Subcutaneous adipose tissue (tissue), 4 donors: Measurements from ENCODE around the gene HS2ST1. TPM values are rescaled to one million over a fixed set of nuclear protein-coding genes. Genes with fewer than 3 reads are reported as not detected.

Experiments
- CTCF ChIP-seq: fragments of 450-650 bp; IDR thresholded peaks from one replicate; pipeline ENCODE4 v1.5.1; 2016; ENCODE audit warnings: low read depth, mild to moderate bottlenecking, control low read depth, antibody characterized with exemption, moderate library complexity
- total RNA-seq, 4 donors: library from RNA; depleted of rRNA; stranded (reverse); fragments of >200 nt; gene quantifications; one replicate each; pipeline ENCODE4 v1.1.0, GENCODE V29; 2016

Gene HS2ST1
- total RNA-seq, 4 donors from 2014 or later, result 10.2 to 25.5 (median 15.7) TPM

DNA sequence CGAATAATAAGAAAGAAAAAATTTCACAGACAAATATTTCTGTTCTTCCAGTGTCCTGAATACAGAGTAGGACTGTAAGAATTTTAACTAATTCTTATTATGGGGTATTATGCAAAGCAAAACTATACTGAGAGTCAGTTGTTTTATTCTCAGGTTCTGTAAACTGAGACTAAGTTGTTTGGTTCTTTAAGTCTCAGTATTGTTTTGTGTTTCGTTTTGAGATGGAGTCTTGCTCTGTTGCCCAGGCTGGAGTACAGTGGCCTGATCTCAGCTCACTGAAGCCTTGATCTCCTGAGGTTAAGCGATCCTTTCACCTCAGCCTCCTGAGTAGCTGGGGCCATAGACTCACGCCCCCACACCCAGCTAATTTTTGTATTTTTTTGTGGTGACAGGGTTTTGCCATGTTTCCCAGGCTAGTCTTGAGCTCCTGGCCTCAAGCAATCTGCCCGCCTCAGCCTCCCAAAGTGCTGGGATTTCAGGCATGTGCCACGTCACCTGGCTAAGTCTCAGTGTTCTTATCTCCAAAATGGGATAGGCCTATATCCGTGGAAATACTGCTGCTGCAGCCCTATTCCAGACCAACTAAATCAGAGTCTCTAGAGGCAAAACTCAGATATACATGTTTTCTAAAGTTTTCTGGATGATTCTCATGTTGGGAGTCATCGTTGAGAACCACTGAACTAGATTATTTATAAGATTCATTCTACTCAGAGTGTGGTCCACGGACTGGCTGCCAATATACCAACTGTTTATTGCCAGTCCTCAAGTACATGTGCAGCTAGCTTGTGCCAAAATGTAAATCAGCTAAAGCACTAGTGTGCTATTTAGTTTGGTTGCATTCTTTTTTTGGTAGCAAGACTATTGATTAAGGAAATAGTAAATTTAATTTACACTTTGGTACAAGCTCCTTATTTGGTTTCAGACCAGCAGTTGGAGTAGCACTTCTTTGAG lies 116.6 kb downstream of the HS2ST1 start:
- no peak for TF ChIP-seq CTCF

GRCh38 chr1:87034351-87034750 lies 119.9 kb downstream of the HS2ST1 start:
- no peak for TF ChIP-seq CTCF

DNA sequence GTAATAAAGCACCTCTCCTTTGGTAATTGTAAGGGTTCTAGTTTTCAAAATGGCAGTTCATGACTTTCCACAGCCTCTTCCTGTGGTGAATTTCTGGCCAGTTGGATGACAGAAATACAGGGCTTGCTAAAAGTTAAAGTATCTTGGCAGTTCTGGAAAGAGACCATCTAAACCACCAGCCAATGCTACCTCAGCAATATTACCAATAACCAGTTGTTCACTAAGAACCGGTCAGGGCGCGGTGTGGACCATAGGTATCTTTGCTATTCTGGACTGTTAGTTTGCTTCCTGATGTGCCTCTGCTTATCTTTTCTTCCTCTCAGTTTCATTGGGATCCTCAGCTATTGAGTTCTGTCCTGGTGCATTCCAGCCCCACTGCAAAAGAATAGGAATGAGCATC lies 124.7 kb downstream of the HS2ST1 start:
- no peak for TF ChIP-seq CTCF

DNA sequence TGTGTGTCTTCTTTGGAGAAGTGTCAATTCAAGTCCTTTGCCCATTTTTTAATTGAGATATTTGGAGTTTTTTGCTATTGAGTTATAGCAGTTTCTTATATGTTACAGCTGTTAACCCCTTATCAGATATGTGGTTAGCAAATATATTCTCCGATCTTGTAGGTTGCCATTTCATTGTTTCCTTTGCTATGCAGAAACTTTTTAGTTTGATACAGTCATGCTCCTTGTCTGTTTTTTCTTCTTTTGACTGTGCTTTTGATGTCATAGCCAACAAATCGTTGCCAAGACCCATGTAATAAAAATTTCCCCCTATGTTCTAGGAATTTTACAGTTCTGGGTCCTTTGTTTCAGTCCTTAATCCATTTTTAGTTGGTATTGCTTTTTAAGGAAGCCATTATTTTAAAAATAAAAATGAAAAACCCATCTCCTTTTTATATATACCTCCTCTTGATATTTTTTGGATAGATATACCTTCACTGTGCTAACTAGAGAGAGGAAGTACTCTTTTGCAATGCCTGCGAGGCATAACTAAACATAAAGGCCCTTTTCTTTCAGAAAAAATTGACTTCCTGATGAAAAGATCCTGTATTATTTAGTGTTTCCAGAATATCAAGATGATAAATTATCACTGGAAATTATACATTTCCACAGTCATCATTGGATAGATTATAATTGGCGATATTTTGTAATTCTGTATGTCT lies 127.8 kb downstream of the HS2ST1 start:
- TF ChIP-seq CTCF, result no peak

GRCh38 chr1:87044424-87044823 lies 130.0 kb downstream of the HS2ST1 start:
- no peak for TF ChIP-seq CTCF

- no peak for TF ChIP-seq CTCF
These were observed 130.4 kb downstream of the HS2ST1 start for GRCh38 chr1:87044840-87045239.

DNA sequence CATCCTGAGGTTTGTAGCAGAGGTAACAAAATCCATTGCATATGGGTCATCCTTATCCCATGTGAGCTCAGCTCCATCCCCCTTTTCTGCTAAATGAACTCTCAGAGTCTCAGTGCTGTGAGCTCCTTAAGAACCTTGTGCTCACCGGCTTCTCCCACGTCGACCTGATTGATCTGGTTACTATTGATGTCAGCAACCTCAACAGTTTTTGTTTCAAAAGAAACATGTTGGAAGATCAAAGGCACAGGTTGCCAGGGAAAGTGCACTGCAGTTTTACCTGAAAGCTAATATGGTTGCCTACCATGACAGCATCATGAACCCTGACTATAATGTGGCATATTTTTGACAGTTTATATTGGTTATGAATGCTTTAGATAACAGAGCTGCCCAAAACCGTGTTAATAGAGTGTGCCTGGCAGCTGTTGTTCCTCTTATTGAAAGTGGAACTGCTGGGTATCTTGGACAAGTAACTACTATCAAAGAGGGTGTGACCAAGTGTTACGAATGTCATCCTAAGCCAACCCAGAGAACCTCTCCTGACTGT lies 131.4 kb downstream of the HS2ST1 start:
- TF ChIP-seq CTCF, result no peak
